ENCODE data around the gene MBD3L5.

DNA sequence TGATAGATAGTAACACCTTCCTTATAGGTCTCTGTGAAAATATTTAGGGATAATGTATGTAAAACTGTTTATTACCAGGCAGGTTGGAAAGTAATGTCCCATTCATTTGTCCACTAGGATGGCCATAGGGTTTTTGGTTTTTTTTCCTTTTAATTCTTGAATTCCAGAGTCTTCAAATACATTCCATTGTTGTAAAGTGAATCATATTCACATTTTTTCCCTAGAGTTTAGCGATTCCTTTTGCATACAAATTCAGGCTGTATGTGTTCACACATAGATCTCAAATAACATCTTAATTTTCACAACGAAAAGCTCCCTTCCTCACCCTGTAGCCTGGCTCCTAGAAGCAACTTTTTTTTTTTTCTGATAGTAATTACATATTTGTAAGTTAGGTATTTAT lies 37.3 kb downstream of the MBD3L5 start:
- TF ChIP-seq, protein P1, sequence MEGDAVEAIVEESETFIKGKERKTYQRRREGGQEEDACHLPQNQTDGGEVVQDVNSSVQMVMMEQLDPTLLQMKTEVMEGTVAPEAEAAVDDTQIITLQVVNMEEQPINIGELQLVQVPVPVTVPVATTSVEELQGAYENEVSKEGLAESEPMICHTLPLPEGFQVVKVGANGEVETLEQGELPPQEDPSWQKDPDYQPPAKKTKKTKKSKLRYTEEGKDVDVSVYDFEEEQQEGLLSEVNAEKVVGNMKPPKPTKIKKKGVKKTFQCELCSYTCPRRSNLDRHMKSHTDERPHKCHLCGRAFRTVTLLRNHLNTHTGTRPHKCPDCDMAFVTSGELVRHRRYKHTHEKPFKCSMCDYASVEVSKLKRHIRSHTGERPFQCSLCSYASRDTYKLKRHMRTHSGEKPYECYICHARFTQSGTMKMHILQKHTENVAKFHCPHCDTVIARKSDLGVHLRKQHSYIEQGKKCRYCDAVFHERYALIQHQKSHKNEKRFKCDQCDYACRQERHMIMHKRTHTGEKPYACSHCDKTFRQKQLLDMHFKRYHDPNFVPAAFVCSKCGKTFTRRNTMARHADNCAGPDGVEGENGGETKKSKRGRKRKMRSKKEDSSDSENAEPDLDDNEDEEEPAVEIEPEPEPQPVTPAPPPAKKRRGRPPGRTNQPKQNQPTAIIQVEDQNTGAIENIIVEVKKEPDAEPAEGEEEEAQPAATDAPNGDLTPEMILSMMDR (IDR thresholded peaks at IDR 0.05), result no peak
- no peak for TF ChIP-seq POLR2A (IDR thresholded peaks at IDR 0.05)
- TF ChIP-seq POLR2AphosphoS5 (IDR thresholded peaks at IDR 0.05), result no peak
